ENCODE measurements around the gene HIPK3.
"Not testable (repeated sequence)": the region's sequence is repeated elsewhere in the genome, so short reads cannot be mapped to it uniquely, and the experiment has no call there.

The HIPK3 gene

DNA sequence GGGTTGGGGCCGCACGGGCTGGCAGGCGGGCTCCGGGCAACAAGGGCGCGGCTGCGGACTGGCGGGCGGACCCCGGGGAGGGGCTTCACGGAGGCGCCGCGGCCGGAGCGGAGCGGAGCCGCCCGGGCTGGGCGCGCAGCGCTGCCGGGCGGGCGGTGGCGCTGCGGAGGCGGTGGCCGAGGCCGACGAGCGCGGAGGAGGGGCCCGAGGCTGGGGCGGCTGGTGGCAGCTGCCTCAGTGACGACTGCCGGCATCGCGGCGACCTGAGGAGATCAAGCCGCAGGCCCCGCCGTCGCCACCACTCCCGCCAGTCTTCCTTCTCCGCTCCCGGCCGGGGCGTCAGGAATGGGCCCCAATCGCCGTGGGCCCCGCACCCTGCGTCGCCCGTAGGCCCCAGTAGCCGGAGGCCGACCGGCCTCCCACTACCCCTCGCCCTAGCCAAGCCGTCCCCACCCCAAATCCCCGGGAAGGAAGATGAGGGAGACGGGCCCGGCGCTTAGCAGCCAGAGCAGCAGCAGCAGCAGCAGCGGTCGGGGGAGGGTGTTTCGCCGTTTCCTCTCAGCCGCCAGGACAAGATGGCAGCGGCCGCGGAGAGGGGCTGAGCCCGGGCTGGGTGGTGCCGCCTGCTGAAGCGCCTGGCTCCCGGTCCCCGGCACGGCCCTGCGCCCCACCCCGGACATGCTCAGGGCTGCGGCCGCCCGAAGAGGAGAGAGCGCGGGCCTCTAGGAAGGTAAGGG, at the start of gene HIPK3:
Gene HIPK3 (plus strand): TSS at position 222 of the 737 bp plus-strand sequence.
- no peak for DNase-seq

DNA sequence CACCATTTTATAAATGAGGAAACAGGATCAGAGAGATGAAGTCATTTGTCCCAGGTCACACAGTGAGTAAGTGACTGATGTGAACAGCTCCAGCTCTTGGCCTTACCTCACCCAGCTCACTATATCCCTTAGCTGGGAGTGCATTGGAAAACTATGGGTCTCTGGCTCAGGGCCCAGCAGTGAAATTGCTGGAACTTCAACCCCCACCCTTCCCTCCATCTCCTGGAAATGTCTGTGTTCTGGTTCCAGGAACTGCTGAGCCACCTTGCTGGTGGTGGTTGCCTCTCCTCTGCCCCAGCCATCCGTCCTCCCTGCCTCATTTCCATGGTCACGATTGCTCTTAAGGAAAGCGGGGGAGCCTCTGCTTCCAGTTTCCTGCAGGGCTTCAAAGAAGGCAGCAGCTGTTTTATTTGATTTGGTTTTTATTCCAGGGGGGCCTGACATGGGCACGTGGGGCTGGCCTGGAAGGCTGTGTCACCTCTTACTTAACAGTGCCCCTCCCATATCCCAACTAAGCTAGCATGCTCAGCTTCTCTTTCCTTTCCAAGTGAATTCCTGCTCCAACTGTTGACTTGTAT, 49.7 kb upstream of the HIPK3 start:
- DNase-seq, result no peak

DNA sequence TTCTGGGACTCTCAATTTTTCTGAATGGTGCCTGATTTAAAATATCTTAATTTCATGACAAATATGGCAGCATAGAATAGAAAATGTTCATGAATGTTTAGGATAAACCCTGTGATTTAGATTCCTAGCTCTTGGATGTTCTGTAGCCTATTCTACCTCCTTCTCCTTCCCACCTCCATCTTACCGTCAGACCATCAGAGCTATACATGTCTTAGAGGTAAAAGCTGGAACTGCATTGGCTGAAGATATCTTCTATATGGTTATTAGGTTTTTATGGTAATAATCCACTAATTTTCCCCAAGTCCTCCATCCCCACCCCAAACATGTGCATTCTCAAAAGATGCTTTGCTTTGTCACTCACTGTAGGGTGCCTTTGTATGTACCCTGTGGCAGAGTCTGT, 49.0 kb upstream of the HIPK3 start:
- no peak for DNase-seq

DNA sequence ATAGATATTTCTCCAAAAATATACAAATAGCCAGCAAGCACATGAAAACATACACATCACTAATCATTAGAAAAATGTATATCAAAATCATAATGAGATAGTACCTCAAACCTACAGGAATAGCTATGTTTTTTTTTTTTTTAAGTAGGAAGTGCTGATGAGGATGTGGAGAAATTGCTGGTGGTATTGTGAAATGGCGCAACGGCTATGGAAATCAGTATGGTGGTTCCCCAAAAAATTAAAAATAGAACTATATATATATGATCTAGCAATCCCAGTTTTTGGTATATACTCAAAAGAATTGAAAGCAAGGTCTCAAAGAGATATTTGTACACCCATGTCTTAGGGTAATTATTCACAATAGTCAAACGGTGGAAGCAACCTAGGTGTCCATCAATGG, 46.0 kb upstream of the HIPK3 start:
- no peak for DNase-seq

DNA sequence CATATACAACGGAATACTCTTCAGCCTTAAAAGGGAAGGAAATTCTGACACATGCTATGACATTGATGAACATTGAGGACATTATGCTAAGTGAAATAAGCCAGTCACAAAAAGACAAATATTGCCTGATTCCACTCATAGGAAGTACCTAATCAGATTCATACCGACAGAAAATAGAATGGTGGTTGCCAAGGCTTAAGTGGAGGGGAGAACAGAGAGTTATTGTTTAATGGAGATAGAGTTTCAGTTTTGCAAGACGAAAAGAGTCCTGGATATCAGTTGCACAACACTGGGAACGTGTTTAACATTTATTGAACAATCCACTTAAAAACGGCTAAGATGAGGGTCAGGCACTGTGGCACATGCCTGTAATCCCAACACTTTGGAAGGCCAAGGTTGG, 45.6 kb upstream of the HIPK3 start:
- DNase-seq, result no peak

DNA sequence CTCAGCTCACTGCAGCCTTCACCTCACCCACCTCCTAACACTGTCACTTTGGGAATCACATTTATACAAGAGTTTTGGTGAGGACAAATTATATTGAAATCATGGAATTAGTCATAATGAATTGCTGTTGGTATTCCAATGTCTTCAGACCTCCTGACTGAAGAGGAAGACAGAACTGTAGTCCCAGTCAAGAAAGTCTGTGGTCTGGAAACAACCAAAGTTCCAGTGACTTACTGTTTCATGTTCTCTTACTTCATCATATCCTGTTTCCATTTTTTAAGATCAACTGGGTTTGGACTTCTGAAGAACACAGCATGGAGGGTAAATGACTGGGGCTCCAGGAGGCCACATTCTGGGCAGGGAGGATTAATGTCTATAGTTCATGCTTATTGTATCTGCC, 43.0 kb upstream of the HIPK3 start:
- no peak for DNase-seq

DNA sequence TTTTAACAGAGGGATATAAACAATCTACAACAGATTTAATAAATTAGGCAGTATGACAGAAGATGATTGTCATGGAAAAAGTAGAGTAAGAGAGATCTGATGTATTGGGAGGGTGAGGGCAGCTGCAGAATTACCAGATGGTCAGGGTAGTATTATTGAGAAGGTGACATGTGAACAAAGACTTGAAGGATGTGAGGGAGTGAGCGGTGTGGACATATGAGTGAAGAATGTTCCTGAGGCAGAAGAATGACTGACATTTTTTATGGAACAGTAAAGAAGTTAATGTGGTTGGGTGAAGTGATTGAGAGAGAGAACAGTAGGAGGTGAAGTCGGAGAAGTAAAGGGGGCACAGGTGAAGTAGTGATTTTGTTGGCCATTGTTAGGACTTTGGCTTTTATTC, 42.4 kb upstream of the HIPK3 start:
- DNase-seq, result no peak

DNA sequence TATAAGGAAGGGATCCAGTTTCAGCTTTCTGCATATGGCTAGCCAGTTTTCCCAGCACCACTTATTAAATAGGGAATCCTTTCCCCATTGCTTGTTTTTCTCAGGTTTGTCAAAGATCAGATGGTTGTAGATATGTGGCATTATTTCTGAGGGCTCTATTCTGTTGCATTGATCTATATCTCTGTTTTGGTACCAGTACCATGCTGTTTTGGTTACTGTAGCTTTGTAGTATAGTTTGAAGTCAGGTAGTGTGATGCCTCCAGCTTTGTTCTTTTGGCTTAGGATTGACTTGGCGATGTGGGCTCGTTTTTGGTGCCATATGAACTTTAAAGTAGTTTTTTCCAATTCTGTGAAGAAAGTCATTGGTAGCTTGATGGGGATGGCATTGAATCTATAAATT, 40.5 kb upstream of the HIPK3 start:
- not testable (repeated sequence) for DNase-seq

DNA sequence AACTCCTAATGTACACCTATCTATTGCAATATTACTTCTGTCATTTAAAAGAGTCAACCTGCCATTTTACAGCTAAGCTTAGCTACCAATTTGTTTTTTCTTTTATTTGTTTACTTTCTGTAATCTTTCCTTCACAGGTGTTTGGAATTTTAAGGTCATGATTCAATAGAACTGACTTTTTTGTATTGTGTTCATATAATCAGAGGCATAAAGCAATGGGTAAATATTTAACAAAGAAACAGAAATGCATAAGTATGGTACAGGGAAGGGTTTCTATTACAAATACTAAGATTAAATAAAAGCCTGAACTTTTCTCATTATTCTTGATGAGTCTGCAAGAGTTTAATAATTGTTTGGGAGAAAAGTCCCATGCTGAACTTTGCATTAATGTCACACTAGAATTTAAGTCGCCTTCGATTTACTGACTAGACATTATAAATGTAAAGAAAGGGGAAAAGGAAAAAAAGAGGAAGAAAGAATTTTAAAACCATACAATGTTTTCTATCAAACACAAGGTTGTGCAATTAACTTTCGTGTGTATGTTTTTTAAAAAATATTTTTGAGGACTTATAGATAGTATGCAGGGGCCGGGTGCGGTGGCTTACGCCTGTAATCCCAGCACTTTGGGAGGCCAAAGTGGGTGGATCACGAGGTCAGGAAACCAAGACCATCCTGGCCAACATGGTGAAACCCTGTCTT, 35.0 kb upstream of the HIPK3 start:
- no peak for DNase-seq

DNA sequence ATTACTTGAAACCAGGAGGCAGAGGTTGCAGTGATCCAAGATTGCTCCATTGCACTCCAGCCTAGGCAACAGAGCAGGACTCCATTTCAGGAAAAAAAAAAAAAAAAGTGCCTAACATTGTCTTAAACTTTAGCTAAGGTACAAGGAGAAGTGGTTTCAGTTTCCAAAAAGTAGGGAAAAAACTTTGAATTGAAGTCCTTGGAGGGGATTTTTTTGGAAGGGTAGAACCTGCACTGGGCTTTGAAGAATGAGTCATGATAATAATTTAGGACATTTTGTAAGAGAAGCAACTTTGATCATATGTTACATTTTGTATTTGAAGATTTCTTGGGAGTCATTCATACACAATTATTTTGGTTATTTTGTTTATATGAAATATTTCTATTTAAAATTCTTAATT, 31.8 kb upstream of the HIPK3 start:
- DNase-seq, result no peak

DNA sequence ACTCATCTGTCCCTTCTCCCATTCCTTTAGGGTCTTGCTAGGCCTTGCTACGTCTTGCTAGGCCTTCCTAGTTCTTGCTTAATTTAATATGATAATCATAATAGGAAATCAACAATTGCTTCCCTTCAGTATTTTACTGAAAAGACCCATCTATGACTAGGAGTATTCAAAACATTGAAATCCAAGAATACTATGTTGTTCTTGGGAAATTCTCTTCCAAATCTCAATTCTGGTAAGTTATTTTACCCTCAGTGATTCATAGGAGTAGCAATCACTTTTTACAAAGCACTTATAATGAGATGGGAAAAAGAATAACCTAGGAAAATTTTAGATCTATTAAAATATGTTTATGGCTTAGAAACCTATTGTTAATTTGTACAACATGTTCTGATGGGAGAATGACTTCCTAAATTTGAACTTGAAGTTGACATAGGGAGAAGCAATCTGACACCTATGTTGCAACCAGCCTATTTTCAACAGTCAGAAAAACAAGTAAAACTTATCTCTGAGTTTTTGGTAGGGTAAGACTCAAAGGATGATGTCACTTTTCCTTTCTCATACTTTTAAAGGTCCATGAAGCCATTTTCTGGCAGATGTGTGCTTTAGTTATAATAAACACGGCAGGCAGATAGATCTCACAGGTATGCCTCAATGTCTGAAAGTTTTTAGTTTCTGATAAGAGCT, 29.5 kb upstream of the HIPK3 start:
- DNase-seq, result no peak

DNA sequence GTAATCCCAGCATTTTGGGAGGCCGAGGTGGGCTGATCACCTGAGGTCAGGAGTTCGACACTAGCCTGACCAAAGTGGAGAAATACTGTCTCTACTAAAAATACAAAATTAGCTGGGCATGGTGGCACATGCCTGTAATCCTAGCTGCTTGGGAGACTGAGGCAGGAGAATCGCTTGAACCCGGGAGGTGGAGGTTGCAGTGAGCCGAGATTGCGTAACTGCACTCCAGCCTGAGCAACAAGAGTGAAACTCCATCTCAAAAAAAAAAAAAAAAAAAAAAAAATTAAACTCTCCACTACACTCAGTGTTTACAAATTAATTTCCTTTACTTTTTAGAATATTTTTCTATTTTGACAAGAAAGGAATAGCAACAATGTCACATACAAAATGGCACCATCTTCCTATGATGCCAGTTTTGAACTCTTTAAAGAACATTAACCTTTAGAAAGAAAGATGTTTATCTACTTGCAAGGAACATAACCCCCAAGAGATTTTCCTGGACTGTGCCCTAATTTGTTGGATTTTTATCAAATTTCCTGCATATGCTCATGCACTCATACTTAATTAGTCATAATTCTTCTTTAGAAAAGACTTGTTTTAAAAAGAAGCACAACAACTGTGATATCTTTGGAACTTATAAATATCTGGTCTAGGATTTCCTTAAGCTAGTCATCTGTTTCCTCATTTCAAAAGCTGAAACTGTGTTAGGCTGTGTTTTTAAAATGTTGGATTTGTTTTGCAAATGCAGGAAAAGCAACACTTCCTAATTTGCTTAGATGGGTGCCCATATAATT, 22.6 kb upstream of the HIPK3 start:
- DNase-seq, result no peak

DNA sequence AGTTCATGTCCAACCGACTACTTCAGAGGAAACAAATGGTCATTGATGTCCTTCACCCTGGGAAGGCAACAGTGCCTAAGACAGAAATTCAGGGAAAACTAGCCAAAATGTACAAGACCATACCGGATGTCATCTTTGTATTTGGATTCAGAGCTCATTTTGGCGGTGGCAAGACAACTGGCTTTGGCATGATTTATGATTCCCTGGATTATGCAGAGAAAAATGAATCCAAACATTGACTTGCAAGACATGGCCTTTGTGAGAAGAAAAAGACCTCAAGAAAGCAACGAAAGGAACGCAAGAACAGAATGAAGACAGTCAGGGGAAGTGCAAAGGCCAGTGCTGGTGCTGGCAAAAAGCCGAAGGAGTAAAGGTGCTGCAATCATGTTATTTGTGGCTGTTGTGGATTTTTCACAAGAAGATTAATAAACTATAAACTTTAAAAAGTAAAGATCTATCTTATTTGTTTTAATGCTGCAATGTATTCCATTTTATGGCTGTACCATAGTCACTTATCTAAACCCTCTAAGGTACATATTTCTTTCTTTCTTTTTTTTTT, 20.1 kb upstream of the HIPK3 start:
- no peak for DNase-seq

DNA sequence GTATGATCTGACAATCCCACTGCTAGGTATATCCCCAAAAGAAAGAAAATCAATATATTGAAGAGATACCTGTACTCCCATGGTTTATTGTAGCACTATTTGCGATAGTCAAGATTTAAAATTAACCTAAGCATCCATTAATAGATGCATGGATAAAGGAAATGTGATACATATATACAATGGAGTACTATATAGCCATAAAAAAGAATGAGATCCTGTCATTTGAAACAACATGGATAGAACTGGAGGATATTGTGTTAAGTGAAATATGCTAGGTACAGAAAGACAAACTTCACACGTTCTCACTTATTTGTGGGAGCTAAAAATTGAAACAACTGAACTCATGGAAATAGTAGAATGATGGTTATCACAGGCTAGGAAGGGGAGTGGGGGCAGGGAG, 14.6 kb upstream of the HIPK3 start:
- DNase-seq, result no peak

DNA sequence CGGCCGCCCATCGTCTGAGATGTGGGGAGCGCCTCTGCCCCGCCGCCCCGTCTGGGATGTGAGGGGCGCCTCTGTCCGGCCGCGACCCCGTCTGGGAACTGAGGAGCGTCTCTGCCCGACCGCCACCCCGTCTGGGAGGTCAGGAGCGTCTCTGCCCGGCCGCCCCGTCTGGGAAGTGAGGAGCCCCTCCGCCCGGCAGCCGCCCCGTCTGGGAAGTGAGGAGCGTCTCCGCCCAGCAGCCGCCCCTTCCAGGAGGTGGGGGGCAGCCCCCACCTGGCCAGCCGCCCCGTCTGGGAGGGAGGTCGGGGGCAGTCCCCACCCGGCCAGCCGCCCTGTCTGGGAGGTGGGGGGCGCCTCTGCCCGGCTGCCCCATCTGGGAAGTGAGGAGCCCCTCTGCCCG, 13.5 kb upstream of the HIPK3 start:
- DNase-seq, result not testable (repeated sequence)

DNA sequence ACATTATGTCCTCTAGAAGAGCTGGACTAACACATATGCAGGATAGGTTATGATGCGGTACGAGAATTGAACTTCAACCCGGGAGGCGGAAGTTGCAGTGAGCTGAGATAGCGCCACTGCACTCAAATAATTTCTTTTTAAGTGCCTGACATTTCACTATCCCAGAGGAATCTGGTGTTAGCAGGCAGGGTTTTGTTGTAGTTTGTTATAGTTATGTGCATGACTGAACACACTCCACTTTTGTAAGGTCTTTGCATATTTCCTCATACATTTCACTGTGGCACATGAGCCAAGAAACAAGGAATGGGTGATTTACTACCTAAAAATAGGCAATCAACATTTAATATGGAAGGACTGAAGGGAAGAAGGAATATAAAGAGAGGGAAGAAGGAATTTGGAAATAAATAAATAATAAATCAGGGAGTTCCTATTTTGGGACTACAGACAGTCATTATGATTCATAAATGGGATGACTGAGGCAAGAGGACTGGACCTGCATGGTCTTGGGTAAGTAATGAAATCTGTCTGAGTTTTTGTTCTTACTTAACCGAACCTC, 8.7 kb upstream of the HIPK3 start:
- DNase-seq, result no peak

DNA sequence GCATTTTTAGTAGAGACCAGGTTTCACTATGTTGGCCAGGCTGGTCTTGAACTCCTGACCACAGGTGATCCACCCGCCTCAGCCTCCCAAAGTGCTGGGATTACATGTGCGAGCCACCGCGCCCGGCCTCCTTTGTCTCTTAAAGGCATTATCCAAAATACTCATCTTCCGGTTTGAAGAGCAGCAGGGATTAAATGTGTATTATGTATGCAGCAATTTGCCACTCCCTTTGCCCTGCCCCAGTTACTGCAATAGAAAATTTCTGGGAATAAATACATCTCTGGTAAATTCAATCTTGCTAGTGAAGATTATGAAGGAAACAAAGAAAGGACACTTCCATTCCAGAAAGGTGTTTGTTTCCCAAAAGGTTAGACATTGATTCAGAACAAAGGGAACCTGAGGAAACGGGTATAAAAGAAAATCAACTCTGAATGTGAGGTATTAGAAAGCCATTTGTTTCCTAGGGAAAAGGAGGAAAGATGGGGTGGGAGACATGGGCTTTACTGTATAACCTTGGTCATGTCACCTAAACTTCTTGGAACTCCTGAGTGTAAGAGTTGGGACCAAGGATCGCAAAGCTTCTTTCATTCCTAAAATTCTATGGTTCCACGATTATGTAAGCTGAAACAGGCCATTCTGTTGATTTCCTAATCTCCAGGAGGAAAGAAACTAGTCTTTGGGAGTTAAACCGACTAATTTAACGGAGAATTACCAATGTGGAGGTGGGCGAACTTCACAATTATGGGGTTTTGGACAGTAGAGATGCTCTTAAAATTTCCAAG, 959 bp upstream of the HIPK3 start:
- DNase-seq, result no peak

DNA sequence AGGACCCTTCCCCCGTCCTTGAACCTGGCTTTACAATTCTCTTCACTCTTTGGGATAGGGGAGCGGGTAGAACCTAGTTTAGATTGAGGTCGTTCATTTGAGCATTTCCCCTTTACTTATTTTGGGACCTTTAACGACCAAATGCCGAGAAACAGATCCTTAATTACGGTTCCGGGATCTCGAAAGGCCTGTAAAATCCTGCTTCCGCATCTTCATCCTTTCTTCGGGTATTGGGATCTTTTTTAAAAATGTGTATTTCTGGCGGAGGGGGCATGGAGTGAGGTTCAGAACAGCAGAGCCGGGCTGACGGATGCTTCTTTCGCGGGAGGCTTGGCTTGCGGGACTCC, 395 bp upstream of the HIPK3 start:
- DNase-seq, result no peak

DNA sequence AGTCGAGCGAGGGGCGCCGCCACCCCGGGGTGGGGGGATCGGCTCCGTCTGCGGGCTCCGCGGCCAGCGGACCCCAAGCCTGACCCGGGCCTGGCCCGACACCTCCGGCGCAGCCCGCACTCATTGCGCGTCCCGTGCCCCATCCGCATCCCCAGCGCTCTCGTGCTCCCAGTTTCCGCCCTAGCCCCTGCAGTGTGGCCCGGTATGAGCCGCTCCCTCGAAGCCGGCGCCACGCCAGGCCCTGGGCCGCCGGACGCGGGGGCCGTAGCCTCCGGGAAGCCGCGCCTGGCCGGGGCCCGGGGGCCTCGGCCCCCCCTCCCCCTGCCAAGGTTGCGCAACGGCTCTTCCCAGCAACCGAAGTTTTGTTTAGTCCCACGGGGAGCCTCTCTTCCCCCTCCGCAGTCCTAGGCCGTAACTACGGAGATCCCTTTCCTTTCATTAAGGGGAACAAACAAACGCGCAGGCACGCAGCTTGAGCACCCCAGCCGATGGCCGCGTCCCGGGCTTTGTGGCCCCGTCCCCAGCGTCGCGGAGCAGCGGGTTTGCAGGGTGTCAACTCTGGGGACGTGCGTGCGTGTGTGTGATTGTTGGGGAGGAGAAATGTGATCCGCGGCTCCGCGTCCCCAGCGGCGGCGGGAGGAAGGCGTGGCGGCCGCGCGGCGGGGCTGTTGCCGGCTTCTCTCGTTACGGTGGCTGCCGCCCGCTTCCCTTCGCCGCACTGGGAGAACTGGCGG, 883 bp downstream of the HIPK3 start:
- no peak for DNase-seq

DNA sequence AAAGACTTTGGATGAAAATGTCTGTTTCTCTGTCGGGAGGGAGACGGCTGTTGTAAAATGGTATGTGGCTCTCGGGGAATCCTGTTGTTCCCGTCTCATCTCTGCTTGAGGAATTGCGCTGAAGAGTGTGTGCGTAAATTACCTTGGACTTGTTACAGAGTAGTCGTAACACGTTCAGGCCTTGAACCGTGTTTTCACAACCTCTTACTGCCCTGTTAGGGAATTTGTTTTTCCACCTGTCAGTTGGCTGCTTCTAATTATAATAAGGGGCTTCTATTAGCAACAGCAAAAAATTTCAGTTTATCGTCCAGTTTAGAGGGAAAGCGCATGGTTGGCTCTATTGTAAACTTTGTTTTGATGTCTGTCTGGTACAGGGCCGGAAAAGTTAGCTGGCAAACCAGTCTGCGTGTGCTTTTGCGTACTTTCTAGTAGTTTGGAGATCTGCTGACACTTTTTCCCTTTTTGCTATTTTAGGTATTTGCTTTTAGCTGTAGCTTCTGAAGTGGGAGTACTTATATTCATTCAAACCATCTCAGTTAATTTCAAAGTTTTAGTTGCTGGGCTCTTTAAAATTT, 1.5 kb downstream of the HIPK3 start:
- no peak for DNase-seq

DNA sequence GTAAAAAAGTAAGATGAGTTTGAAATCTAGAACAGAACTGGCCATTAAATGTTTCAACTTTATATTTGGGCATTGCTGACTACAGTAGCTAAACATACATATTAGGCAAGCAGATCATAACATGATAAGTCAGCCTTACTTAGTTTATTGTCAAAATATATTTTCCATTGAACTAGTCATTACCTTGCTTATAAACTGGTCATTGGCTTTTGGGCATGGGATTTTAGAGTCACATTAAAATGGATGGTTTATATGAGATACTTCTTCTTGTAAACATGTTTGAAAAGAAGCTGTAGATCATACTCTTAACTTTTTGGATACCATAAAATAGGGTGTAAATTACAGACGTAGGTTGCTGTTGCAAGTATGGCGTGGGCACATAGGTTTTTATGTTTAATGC, 2.7 kb downstream of the HIPK3 start:
- DNase-seq, result no peak

Measured in NCI-H1436 treated with DMSO at 0.1 percent for 48 hours (cell line).